GM11168 (cell line): Measurements from ENCODE around the gene MZT2B.
"Not testable (repeated sequence)": the region's sequence is repeated elsewhere in the genome, so short reads cannot be mapped to it uniquely, and the experiment has no call there.

ENCODE experiments used
- in situ Hi-C: fragments of 300-500 bp; cut with MboI; formaldehyde crosslinking; loops from one replicate; pipeline ENCODE4 v1.12.0; 2022; ENCODE audit warnings: low sequenced_read_pairs; ENCODE audit not compliant: unreplicated experiment

MZT2B gene

DNA sequence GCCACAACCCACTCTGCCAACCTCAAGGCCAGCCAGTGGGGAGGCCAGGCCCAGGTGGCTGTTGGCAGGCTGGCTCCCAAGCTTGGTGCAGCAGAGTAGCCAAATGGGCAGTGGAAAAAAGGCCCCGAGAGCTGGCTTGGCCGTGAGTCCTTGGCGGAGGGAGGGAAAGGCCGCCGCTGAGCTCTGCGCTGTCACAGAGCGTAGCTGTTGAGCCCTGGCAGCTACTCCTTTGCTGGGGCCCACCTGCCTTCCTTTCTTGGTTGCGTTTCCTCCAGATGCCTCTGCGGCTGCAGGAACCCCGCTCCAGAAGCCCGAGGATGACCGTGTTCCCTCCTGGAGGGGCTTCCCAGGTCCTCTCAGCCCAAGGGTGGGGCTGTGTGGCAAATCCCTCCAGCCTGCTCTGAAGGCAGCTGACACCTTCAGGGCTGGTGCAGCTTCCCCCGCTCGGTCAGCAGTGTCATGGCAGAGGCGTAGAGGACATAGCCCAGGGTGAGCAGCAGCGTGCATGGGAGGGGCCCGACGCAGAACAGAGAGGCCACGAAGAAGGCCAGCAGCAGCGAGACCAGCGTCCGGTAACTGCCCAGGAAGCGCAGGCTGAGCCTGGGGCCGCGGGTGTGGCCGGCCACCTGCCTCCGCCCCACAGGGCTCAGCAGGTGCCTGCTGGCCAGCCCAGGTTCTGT is 29.8 kb upstream of the MZT2B start:
- in situ Hi-C loops = not testable (repeated sequence)

DNA sequence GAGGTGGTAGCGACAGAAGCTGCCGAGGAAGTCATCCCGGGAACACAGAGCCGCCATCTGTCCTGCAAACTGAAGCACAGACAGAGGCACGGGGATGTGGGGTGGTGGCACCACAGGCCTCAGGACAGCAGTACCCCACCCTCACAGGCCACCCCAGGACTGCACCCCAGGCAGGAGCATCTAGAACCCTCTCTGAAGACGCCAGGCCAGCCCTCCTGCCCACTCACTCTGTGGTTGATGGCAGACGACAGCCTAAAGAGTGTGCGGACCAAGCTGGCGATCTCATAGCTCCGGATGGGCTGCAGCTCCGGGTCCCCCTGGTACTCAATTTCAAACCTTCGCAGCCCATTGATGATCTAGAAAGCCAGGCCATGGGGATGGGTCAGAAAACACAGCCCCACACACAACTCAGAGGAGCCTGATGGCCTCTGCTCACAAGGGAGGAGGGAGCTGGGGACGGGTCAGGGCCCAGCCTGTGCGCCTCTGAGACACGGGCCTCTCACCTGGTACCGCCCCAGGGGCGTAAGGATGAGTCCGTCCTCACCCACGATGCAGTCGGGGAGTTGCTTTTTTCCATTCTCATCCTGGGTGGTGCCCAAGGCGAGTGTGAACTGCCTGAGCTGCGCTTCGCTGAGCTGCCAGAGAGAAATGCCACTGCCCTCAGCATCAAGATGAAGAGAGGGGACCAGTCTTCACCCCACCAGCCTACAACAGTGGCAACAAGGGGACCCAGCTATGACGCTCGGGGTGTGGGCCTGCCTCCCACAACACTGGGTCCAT is 29.1 kb upstream of the MZT2B start:
- in situ Hi-C loops = no loop called here

DNA sequence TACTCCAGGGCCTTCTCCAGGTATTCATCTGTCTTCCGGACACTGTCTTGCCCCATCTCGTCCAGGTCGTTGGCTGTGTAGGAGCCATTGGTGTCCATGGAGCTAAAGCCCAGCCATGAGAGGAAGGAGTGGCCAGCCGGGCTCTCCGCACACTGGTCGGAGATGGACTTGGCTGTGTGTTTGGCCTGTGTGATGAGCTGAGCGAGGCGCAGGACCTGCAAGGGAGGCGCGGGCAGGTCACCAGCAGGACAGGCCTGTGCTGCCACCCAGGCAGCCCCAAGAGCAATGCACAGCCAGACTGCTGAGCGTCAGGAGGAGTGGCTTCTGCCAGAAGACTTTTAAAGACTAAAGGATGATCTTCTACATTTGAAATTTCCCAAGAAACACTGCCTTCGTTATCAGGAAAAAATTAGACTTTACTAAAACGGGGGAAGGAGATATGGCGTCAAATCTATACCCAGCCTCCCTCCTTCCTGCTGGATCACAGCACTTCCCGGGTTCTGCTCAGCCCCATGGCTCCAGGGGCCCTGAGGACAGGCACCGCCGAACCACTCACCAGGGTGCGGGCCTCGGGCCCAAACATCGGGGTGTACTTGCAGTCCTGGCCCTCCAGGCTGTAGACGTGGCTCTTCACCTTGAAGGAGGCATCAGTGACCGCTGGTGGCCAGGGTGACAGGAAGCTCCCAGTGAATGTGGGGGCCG is 28.2 kb upstream of the MZT2B start:
- in situ Hi-C loops = not testable (repeated sequence)

- in situ Hi-C loops = not testable (repeated sequence)
Measured at GRCh38 chr2:130154423-130154770, 27.7 kb upstream of the MZT2B start.

DNA sequence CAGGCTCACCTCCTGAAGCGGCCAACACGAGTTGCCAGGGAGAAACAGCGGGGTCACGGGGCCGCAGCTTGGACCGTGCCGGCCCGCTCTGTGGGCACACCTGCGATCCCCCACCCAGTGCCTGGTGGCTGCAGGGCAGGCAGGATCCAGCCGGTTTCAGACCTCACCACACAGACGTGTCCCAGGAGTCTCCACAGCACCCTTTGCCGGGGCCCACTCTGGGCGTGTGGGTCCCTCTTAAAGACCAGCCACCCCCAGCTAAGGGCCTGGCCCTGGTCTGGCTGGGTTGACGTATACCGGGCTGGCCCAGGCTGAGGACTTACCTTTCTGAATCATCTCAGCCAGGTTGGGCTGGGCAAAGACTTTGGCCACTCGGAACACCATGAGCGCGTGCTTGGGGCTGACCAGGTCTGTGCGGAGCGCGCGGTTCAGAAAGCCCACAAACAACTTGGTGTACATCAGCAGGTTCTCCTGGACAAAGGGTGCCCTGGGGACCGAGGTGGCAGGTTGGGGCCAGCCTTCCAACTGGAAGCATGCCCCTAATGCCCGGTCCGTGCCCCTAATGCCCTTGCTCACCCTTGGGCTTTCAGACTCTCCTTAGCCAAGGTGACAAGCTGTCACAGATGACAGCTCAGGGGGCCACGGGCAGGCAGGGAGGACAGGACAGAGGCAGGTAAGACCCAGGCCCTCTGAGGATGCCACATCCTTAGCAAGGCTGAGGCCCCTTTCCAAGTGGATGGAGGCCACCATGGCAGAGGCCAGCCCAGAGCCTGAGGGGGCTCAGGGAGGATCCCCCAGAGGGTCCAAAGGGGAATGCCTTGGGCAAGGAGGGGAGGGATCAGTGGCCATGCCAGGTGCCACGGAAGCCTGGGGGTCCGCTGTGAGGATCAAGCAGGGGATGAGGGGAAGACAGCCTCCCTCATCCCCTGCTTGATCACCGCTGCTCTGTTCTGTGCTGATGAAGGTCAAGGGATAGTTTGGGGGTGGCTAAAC is 27.0 kb upstream of the MZT2B start:
- in situ Hi-C loops = loop anchor here (5.0 kb wide), 1 partner anchor 1362 kb away; no protein-coding TSS in a partner anchor

DNA sequence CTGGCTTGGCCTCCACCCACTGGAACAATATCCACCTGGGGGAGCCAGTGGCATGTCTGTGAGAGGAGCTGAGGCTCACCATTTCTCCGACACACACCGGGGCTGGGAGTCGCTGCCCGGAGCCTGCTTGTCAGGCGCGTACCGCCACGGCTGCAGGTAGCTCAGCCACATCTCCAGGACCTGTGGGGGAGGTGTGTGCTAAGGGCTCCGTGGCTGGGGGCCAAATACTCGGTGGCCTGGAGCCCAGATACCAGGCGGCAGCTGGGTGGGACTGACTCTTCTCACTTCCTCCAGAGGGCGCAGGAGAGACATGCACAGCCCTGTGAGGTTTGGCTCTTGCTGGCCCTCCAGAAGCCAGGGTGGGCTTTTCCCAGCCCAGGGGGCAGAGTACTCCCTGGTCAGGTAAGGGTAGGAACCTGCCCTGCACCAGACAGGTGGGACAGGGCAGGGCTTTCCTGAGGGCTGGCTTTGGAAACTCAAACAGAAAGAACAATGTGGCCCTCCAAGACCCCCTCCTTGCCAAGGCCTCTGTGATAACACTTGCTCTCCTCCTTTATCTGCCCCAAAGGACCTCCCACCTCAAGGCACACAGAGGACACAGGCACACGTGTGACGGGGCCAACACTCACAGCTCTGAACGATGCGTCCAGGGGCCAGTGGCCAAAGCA is 26.0 kb upstream of the MZT2B start:
- in situ Hi-C loops = loop anchor here (5.0 kb wide), 1 partner anchor 1361 kb away; no protein-coding TSS in a partner anchor

- in situ Hi-C loops = loop anchor here (5.0 kb wide), 1 partner anchor 1361 kb away; no protein-coding TSS in a partner anchor
Measured at GRCh38 chr2:130156624-130157004, 25.4 kb upstream of the MZT2B start.

- in situ Hi-C loops = loop anchor here (5.0 kb wide), 1 partner anchor 1360 kb away; no protein-coding TSS in a partner anchor
Measured at GRCh38 chr2:130157354-130157753, 24.7 kb upstream of the MZT2B start.

- in situ Hi-C loops = loop anchor here (5.0 kb wide), 1 partner anchor 1359 kb away; no protein-coding TSS in a partner anchor
Measured at GRCh38 chr2:130157825-130158514, 24.1 kb upstream of the MZT2B start.

- in situ Hi-C loops = loop anchor here (5.0 kb wide), 1 partner anchor 1359 kb away; no protein-coding TSS in a partner anchor
Measured at GRCh38 chr2:130158631-130159030, 23.4 kb upstream of the MZT2B start.

DNA sequence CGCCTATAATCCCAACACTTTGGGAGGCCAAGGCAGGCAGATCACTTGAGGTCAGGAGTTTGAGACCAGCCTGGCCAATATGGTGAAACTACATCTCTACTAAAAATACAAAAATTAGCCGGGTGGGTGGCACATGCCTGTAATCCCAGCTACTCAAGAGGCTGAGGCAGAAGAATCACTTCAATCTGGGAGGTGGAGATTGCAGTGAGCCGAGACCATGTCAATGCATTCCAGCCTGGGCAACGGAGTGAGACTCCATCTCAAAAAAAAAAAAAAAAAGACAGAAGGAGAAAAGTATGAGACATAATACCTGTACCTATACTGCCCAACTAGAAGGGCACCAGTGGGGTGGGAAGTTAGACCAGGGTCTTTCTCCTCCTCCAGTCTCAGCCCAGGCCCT is 22.7 kb upstream of the MZT2B start:
- in situ Hi-C loops = loop anchor here (5.0 kb wide), 1 partner anchor 1358 kb away; no protein-coding TSS in a partner anchor

- in situ Hi-C loops = no loop called here
Measured at GRCh38 chr2:130160131-130160530, 21.9 kb upstream of the MZT2B start.

DNA sequence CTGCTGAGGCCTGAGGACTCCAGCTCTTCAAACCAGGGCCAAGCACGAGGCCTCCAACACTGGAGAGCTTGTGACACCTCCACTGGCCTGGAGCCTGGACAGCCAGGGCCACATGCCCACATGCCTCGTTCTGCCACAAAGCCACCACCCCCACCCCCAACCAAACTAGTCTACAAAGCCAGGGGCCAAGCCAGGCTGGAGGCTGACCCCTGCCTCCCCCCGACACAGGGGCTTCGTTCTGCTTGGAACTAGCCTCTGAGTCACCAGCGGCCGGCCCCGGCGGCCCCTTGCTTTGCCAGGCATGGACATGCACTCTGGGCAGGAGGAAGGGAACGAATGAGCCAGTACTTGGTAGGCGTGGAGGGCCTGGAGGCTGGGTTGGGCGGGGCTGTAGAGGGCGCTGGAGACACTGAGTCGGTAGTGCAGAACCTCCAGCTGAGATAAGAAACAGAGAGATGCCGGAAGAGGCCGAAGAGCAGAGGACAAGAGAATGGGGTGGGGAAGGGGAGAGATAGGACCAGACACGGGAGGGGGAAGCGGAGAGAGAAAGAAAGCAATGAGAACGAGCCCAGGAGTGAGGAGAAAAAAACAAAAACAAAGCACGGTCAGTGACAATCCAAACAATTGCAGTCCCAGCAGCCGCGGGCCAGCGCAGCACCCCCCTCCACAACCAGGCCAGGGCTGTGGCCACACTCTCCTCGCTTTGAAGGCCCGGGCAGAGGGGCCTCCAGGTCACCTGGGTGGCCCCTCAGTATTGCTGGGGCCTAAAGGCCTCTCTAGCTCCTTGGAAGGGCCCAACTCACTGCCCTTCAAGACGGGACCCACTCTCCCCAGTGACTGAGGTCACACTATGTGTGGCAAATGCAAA is 21.0 kb upstream of the MZT2B start:
- in situ Hi-C loops = not testable (repeated sequence)

- in situ Hi-C loops = not testable (repeated sequence)
Measured at GRCh38 chr2:130162486-130162885, 19.6 kb upstream of the MZT2B start.

GRCh38 chr2:130162968-130163367 is 19.1 kb upstream of the MZT2B start:
- in situ Hi-C loops = no loop called here

DNA sequence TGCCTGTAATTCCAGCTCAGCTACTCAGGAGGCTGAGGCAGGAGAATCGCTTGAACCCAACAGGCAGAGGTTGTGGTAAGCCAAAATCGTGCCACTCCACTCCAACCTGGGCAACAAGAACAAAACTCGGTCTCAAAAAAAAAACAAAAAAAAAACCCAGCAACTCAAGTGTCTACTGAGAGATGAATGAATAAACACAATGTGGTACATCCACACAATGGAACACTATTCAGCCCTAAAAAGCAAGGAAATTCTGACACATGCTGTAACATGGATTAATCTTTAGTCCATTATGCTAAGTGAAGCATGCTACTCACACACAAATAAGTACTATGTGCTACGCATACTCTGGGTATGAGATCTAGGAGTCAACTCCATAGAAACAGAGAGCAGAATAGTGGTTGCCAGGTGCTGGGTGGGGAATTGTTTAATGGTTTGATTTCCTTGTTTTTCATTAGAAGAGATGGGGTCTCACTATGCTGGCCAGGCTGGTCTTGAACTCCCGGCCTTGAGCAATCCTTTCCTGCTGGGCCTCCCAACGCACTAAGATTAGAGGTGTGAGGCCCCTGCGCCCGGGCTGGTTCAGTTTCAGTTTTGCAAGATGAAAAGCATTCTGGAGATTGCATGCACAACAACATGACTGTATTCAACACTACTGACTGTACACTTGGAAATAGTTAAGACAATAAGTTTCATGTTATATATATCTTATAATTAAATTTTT is 16.6 kb upstream of the MZT2B start:
- in situ Hi-C loops = no loop called here

DNA sequence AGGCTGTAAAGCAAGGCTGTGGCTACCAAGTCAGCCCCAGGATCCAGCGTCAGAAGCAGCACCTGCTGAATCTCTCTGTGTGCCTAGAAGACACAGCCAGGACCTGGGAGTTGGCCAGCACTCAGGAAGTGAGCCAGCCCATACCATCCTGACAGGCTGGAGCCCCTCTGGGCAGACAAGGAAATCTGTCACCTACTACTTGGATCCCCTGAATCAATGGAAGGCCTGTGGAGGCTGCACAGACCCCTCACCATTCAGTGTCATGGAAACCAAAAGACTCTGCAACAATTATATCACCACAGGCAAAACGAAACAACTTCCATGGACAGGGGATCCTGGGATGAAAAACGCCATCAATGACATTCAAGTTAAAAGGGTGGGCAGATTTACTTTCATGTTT is 15.5 kb upstream of the MZT2B start:
- in situ Hi-C loops = not testable (repeated sequence)
